ENCODE measurements around the gene ATL2.

ATL2 gene

DNA sequence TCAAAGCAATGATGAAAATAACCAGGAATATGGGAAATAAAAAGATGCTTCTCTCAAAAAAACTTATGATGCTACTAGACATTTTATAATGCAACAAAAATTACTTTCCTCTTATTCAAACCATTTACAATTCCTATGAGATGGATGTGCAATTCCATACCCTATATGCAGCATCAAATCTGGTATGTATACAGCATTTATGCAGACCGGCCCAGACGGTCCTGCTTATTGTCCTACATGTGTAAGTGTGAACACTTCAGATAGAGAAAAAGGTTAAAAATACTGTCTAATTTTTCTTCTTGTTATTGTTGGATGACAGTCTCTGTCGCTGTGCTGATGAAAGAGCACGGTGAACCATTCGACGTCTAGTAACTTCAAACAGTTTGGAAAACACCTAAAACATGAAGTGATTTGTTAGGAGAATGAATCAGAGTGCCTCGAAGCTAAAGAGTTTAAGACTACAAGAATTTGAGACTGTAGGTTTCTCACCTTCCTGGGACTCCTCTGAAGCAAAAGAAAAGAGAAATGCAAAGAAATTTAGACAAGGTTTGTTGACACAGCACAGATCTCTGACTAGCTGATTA lies 80.8 kb downstream of the ATL2 start:
- TF ChIP-seq, protein P1, sequence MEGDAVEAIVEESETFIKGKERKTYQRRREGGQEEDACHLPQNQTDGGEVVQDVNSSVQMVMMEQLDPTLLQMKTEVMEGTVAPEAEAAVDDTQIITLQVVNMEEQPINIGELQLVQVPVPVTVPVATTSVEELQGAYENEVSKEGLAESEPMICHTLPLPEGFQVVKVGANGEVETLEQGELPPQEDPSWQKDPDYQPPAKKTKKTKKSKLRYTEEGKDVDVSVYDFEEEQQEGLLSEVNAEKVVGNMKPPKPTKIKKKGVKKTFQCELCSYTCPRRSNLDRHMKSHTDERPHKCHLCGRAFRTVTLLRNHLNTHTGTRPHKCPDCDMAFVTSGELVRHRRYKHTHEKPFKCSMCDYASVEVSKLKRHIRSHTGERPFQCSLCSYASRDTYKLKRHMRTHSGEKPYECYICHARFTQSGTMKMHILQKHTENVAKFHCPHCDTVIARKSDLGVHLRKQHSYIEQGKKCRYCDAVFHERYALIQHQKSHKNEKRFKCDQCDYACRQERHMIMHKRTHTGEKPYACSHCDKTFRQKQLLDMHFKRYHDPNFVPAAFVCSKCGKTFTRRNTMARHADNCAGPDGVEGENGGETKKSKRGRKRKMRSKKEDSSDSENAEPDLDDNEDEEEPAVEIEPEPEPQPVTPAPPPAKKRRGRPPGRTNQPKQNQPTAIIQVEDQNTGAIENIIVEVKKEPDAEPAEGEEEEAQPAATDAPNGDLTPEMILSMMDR (IDR thresholded peaks at IDR 0.05; ENCODE audit: borderline replicate concordance, control extremely low read depth, extremely low read depth, insufficient read depth, missing control alignments): no peak
- in situ Hi-C loops (cut with MboI; ENCODE audit: low sequenced_read_pairs, unreplicated experiment): no loop called here
- DNase-seq (ENCODE audit: low spot score): no peak

DNA sequence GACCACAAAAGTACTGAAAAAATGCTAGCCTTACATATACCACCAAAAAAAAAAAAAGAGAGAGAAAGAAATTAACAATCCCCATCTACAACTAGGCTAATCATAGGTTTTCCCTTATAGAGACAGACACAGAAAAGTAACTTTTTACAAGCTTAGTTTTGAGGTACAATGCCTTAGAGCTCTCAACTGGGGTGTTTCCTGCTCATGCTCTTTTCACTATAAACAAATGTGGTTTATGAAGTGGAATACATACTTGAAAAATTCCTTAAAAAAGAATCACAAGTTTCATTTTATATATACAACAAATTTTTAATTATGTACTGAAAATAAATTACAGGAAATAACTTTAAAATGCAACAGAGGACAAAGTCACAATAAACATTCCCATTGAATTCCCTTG lies 82.5 kb downstream of the ATL2 start:
- DNase-seq (ENCODE audit: low spot score): no peak
- in situ Hi-C loops (cut with MboI; ENCODE audit: low sequenced_read_pairs, unreplicated experiment): no loop called here
- TF ChIP-seq, protein P1 (IDR thresholded peaks at IDR 0.05; ENCODE audit: borderline replicate concordance, control extremely low read depth, extremely low read depth, insufficient read depth, missing control alignments): no peak

DNA sequence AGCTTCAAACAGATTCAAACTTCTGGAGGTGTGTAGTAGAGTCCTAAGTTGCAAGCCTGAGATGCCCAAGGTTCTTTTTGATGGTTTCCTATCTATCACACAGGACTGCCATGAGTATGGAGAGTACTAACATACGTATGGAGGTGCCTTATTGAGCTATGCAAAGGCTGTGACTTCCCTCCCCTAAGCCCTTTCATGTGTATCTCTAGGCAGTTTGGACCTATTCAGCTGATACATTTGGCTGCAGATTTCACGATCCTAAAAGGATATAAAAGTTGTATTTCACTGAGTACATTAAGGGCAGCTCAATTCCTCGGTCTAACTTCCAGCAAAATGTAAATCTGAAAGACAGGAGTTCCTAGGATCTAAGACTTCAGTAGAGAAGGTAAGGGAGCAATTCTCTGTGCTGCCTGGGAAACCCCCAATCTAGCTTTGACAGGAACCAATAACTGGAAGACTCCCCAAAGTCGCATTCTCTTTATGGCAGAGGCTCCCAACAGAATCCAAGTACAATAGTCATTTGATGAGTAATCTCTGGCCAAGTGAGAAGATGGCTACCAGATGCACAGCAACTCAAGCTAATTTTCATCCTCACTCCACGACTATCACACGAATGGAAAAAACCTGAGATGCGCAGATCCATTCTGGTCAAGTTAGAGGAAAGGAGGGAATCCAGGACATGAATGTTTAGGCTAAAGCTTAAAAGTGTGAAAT lies 83.8 kb downstream of the ATL2 start:
- TF ChIP-seq, protein P1 (IDR thresholded peaks at IDR 0.05; ENCODE audit: borderline replicate concordance, control extremely low read depth, extremely low read depth, insufficient read depth, missing control alignments): no peak
- no peak for DNase-seq (ENCODE audit: low spot score)
- in situ Hi-C loops (cut with MboI; ENCODE audit: low sequenced_read_pairs, unreplicated experiment): no loop called here

DNA sequence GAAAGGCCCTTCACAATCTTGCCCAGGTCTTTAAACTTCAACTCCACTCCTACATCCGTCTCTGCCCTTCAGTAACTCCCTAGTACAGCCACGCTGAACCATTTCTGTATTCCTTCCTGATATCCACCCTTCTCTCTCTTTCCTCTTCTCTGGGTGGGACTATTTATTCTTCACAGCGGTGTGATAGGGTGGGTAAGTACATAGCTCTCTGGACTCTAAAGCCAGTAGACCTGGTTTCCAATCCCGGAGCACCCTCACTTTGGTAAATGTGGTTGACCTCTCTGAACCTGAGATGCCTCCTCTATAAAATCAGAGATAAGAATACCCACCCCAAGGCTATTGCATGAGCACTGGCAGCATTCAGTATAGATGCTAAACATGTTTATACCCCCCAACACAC lies 86.7 kb downstream of the ATL2 start:
- DNase-seq (ENCODE audit: low spot score): no peak
- TF ChIP-seq, protein P1 (IDR thresholded peaks at IDR 0.05; ENCODE audit: borderline replicate concordance, control extremely low read depth, extremely low read depth, insufficient read depth, missing control alignments): no peak
- in situ Hi-C loops (cut with MboI; ENCODE audit: low sequenced_read_pairs, unreplicated experiment): no loop called here

DNA sequence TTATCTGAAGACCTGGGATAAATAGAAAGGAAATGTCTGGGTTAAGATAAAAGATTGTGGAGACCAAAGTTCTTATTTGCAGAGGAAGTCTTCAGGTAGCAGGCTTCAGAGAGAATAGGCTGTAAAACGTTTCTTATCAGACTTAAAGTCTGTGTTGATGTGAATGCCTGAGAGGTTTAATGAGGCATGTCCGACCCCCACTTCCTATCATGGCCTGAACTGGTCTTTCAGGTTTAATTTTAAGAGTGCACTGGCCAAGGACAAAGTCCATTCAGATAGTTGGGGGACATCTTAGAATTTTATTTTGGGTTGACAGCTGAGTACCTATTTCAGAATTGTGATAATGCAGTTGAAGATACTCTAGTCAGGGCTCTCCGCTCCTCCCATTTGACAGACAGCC lies 92.1 kb downstream of the ATL2 start:
- no peak for DNase-seq (ENCODE audit: low spot score)
- in situ Hi-C loops (cut with MboI; ENCODE audit: low sequenced_read_pairs, unreplicated experiment): no loop called here
- TF ChIP-seq, protein P1 (IDR thresholded peaks at IDR 0.05; ENCODE audit: borderline replicate concordance, control extremely low read depth, extremely low read depth, insufficient read depth, missing control alignments): no peak

DNA sequence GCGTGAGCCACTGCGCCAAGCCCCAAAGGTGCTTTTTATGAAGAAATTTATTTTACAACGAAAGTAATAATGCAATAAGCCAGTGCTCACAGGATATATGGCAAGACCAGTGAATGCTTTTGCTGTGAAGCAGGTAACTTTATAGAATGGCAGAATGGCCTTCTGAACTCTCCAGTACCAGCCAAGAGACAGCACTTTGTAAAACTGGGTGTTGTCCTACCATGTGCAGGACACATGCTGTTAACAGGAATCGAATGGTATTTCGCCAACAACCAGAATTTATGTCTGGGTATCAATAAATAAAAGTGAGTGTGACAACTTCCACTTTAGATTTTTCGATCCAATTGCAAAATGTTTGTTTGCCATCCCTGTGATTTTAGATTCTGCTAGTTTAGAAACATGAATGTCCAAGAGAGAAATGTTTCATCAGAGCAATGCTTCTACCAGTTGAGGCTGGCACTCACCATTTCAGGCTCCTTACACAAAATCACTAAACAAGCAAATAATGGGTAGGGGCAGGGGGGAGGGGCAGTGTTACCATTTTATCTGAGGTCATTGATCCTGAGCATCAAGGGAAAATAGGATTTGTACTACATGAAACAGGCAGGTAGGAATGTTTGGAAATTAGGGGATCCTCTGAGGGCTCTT lies 95.9 kb downstream of the ATL2 start:
- TF ChIP-seq, protein P1 (IDR thresholded peaks at IDR 0.05; ENCODE audit: borderline replicate concordance, control extremely low read depth, extremely low read depth, insufficient read depth, missing control alignments): no peak
- in situ Hi-C loops (cut with MboI; ENCODE audit: low sequenced_read_pairs, unreplicated experiment): no loop called here
- no peak for DNase-seq (ENCODE audit: low spot score)
